ENCODE measurements around the gene NAE1. TPM values are rescaled to one million over a fixed set of nuclear protein-coding genes. Genes with fewer than 3 reads are reported as not detected.

Gene NAE1
- total RNA-seq, 1 donor from 2014 or later = 65.0 TPM

GRCh38 chr16:66841366-66841765, 10.6 kb upstream of the NAE1 start:
- Histone ChIP-seq H3K27me3 (ENCODE audit: insufficient read depth, low read length) (peaks cover 27% of the 10 kb centered on the region), H3K79me2 (ENCODE audit: insufficient read depth, low read length) (no peaks in the 10 kb centered on the region), H4K20me1 (ENCODE audit: insufficient read depth, low read length) (peaks cover 5% of the 10 kb centered on the region), H3K4me1 (ENCODE audit: insufficient read depth, low read length) (peaks cover 9% of the 10 kb centered on the region), H3K27ac (ENCODE audit: low read depth, low read length) (no peak overlapping the region), H3K9ac (ENCODE audit: low read length) (no peak overlapping the region), H3K36me3 (ENCODE audit: insufficient read depth, low read length) (no peaks in the 10 kb centered on the region), H2AFZ (ENCODE audit: low read depth, low read length) (no peak overlapping the region), H3K9me3 (ENCODE audit: insufficient read depth, low read depth, low read length) (no peaks in the 10 kb centered on the region), H3K4me3 (ENCODE audit: insufficient read depth, low read depth, low read length) (no peak overlapping the region), H3K4me2 (ENCODE audit: low read length) (no peak overlapping the region)
- Mint-ChIP-seq H3K9me3 (ENCODE audit: unreplicated experiment) (peaks cover 11% of the 10 kb centered on the region), H3K4me3 (ENCODE audit: unreplicated experiment) (no peak overlapping the region), H3K4me1 (ENCODE audit: low read depth, unreplicated experiment) (peaks cover 5% of the 10 kb centered on the region), H3K27ac (ENCODE audit: unreplicated experiment) (no peak overlapping the region), H3K27me3 (ENCODE audit: low read depth, unreplicated experiment) (peaks cover 72% of the 10 kb centered on the region), H3K36me3 (ENCODE audit: low read depth, unreplicated experiment) (peaks cover 5% of the 10 kb centered on the region)
- DNase-seq (ENCODE audit: low read depth) (no peak), FAIRE-seq (no peak)
- no peak for TF ChIP-seq CTCF (IDR thresholded peaks at IDR 0.05; ENCODE audit: insufficient read depth, low read depth, low read length)
- TF ChIP-seq EZH2 (IDR thresholded peaks at IDR 0.05; ENCODE audit: insufficient read depth, low read length) = no peak

GRCh38 chr16:66840883-66841282, 10.1 kb upstream of the NAE1 start:
- Histone ChIP-seq H3K9me3 (ENCODE audit: insufficient read depth, low read depth, low read length) (no peaks in the 10 kb centered on the region), H3K27me3 (ENCODE audit: insufficient read depth, low read length) (peaks cover 22% of the 10 kb centered on the region), H4K20me1 (ENCODE audit: insufficient read depth, low read length) (peaks cover 5% of the 10 kb centered on the region), H3K4me1 (ENCODE audit: insufficient read depth, low read length) (peaks cover 9% of the 10 kb centered on the region), H3K36me3 (ENCODE audit: insufficient read depth, low read length) (no peaks in the 10 kb centered on the region), H3K27ac (ENCODE audit: low read depth, low read length) (no peak overlapping the region), H3K79me2 (ENCODE audit: insufficient read depth, low read length) (no peaks in the 10 kb centered on the region), H3K9ac (ENCODE audit: low read length) (no peak overlapping the region), H2AFZ (ENCODE audit: low read depth, low read length) (no peak overlapping the region), H3K4me2 (ENCODE audit: low read length) (no peak overlapping the region), H3K4me3 (ENCODE audit: insufficient read depth, low read depth, low read length) (no peak overlapping the region)
- Mint-ChIP-seq H3K4me1 (ENCODE audit: low read depth, unreplicated experiment) (peaks cover 5% of the 10 kb centered on the region), H3K4me3 (ENCODE audit: unreplicated experiment) (no peak overlapping the region), H3K36me3 (ENCODE audit: low read depth, unreplicated experiment) (peaks cover 5% of the 10 kb centered on the region), H3K27ac (ENCODE audit: unreplicated experiment) (no peak overlapping the region), H3K27me3 (ENCODE audit: low read depth, unreplicated experiment) (peaks cover 67% of the 10 kb centered on the region), H3K9me3 (ENCODE audit: unreplicated experiment) (peaks cover 11% of the 10 kb centered on the region)
- DNase-seq (ENCODE audit: low read depth) = no peak
- FAIRE-seq = no peak
- no peak for TF ChIP-seq CTCF (IDR thresholded peaks at IDR 0.05; ENCODE audit: insufficient read depth, low read depth, low read length)
- TF ChIP-seq EZH2 (IDR thresholded peaks at IDR 0.05; ENCODE audit: insufficient read depth, low read length) = no peak

- H3K4me2 ChIP-seq (ENCODE audit: low read length) = no peak overlapping the region
- Mint-ChIP-seq H3K4me1 (ENCODE audit: low read depth, unreplicated experiment) (no peaks in the 10 kb centered on the region), H3K9me3 (ENCODE audit: unreplicated experiment) (no peaks in the 10 kb centered on the region), H3K27ac (ENCODE audit: unreplicated experiment) (no peak overlapping the region), H3K36me3 (ENCODE audit: low read depth, unreplicated experiment) (no peaks in the 10 kb centered on the region), H3K4me3 (ENCODE audit: unreplicated experiment) (no peak overlapping the region), H3K27me3 (ENCODE audit: low read depth, unreplicated experiment) (peaks cover 31% of the 10 kb centered on the region)
- H2AFZ ChIP-seq (ENCODE audit: low read depth, low read length) = no peak overlapping the region
- H3K27me3 ChIP-seq (ENCODE audit: insufficient read depth, low read length) = peaks cover 2% of the 10 kb centered on the region
- no peaks in the 10 kb centered on the region for H3K36me3 ChIP-seq (ENCODE audit: insufficient read depth, low read length)
- H3K9me3 ChIP-seq (ENCODE audit: insufficient read depth, low read depth, low read length) = no peaks in the 10 kb centered on the region
- H3K9ac ChIP-seq (ENCODE audit: low read length) = no peak overlapping the region
- TF ChIP-seq EZH2 (IDR thresholded peaks at IDR 0.05; ENCODE audit: insufficient read depth, low read length) (no peak), CTCF (IDR thresholded peaks at IDR 0.05; ENCODE audit: insufficient read depth, low read depth, low read length) (no peak)
- peaks cover 10% of the 10 kb centered on the region for H3K79me2 ChIP-seq (ENCODE audit: insufficient read depth, low read length)
- no peak for DNase-seq (ENCODE audit: low read depth)
- no peak for FAIRE-seq
- no peak overlapping the region for H3K4me3 ChIP-seq (ENCODE audit: insufficient read depth, low read depth, low read length)
- H4K20me1 ChIP-seq (ENCODE audit: insufficient read depth, low read length) = peaks cover 3% of the 10 kb centered on the region
- H3K27ac ChIP-seq (ENCODE audit: low read depth, low read length) = no peak overlapping the region
- H3K4me1 ChIP-seq (ENCODE audit: insufficient read depth, low read length) = peaks cover 3% of the 10 kb centered on the region
Measured at GRCh38 chr16:66834746-66835145, 4.0 kb upstream of the NAE1 start.
